Activated CD4-positive, alpha-beta T cell treated with anti-CD3 and anti-CD28 coated beads, Interleukin-2, amount 50 U/mL, for 1 hour (primary cell): ENCODE data around the gene REEP1.
"Not testable (repeated sequence)": the region's sequence is repeated elsewhere in the genome, so short reads cannot be mapped to it uniquely, and the experiment has no call there.

ENCODE experiments used
- DNase-seq: peaks from one replicate; pipeline ENCODE4 v3.0.0-alpha.2; 2020

The REEP1 gene

GRCh38 chr2:86337244-86337835 lies at the start of gene REEP1:
Gene REEP1 (minus strand): TSS chr2:86337626. CDS start chr2:86337510, 116 bp downstream.
- peak; percentile 9 for DNase-seq

DNA sequence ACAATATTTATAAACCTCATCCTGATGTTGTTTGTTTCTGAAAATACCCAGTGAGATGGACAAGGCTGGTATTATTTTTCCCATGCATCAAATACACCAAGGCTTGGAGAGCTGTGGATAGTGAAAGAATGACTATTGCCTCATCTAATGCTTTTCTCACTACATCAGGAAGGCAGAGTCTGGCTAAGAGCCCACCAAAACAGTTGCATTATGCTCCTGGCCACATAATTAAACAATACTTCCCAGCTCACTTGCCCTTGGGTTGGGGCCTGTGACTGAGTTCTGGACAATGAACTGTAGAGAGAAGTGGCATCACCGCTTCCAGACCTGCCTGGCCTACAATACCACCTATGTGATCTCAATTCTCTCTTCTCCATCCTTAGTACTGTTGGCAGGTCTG lies 46.4 kb upstream of the REEP1 start:
- no peak for DNase-seq

DNA sequence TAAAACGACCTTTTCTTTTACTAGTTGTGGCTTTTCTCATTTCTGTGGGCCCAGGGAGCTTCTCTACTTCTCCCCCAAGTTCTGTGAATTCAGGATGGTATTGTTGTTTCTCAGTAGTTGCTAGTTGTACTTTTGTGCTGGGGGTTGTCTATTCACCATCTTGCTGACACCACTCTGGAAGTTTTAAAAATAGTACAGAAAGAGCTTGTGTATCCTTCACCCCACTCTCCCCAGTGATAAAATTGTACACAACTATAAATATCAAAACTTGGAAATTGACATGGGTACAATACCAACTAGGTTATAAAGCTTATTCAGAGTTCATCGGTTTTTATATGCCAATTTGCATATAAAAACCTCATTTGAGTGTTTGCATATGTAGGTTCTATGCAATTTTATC lies 45.3 kb upstream of the REEP1 start:
- DNase-seq = no peak

GRCh38 chr2:86382108-86382507 lies 44.7 kb upstream of the REEP1 start:
- no peak for DNase-seq

DNA sequence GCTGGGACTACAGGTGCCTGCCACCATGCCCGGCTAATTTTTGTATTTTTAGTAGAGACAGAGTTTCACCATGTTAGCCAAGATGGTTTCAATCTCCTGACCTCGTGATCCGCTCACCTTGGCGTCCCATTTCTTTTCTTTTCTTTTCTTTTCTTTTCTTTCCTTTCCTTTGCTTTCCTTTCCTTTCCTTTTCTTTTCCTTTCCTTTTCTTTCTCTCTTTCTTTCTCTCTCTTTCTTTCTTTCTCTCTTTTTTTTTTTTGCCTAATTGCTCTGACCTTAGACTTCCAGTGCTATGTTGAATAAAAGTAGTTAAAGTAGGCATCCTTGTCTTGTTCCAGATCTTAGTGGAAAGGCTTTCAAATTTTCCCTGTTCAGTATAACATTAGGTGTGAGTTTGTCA lies 41.0 kb upstream of the REEP1 start:
- DNase-seq = no peak

- DNase-seq = no peak
Observed at GRCh38 chr2:86375623-86376022, 38.2 kb upstream of the REEP1 start.

DNA sequence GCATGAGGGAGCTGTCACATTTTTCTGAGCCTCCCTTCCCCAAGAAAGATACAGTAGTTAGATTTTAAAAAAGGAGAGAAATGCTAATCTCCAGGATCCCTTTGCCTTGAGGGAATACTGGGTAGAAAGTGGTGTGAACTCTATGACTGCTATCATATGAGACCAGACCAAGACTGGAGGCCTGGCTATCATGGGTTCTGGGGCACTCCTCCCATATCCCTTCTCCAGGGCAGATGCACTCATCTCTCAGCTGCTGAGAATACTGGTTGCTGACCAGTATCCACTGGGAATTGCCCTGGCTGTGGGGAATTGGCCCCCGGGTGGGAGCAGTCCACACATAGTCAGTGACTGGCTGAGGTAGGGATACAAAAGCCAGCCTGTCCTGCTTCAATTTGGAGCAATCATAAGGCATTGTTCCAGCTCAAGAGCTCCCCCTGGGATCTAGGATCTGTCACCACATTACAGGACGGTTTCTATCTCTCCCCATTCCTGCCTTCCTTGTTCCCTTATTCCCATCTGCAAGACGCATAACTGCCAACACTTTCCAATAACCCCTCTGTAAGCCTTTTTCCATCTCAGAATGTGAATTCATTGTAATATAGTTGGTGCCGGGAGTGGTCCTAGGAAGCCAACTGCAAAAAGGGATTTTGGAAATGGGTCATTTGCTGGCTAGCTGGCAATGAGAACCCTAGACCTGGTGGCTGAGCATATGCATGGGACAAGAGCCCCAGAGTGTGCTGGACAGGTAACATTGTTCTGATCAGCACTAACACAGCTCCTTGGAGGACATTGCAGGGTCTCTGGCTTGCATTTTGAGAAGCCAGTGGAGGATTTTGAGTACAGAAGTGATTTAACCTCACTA lies 35.4 kb upstream of the REEP1 start:
- no peak for DNase-seq

DNA sequence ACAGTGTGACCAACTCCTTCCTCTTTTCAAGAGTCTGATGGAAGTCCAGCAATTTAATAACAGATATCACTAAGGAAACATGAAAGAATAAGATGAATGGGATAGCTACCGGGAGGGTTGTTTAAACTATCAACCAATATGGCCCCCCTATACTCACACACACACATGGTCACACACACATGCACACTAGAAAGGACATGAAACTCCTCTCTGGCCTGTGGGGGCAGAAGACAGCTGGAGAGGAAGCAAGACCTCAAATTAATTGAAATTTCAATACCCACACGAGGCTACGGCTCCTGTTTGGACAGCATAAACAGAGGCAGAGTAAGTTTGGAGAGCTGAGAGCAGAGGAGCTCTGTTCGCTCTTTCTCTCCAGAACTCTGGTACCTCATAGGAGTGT lies 34.7 kb upstream of the REEP1 start:
- DNase-seq = no peak

- DNase-seq = no peak
Observed at GRCh38 chr2:86371527-86371926, 34.1 kb upstream of the REEP1 start.

- no peak for DNase-seq
Observed at GRCh38 chr2:86370579-86370978, 33.2 kb upstream of the REEP1 start.

GRCh38 chr2:86368161-86368824 lies 30.9 kb upstream of the REEP1 start:
- DNase-seq = peak; percentile 28

DNA sequence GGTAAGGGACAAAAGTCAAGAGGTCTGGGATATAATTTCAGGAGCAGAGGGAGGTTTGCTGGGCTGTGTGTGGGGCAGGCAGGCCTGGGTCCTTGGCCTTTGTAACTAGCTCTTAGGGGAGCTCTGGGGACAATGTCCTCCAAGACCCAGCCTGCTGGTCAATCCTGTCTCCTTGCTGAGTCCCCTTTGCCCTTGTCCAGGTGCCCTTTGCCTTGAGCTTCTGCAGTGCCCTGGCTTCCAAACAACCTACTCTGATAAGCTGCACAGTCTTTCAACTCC lies 30.0 kb upstream of the REEP1 start:
- DNase-seq = no peak

- DNase-seq = no peak
Observed at GRCh38 chr2:86366651-86367498, 29.4 kb upstream of the REEP1 start.

DNA sequence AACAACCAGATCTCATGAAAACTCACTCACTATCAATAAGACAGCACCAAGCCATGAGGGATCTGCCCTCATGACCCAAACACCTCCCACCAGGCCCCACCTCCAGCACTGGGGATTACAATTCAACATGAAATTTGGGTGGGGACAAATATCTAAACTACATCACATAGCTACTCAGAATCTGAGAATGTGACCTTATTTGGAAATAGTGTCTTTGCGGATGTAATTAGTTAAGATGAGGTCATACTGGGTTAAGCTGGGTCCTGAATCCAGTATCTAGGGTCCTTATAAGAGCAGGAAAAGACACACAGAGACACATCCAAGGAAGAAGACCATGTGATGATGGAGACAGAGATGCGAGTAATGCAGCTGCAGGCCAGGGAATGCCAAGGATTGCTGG lies 27.5 kb upstream of the REEP1 start:
- DNase-seq = no peak

DNA sequence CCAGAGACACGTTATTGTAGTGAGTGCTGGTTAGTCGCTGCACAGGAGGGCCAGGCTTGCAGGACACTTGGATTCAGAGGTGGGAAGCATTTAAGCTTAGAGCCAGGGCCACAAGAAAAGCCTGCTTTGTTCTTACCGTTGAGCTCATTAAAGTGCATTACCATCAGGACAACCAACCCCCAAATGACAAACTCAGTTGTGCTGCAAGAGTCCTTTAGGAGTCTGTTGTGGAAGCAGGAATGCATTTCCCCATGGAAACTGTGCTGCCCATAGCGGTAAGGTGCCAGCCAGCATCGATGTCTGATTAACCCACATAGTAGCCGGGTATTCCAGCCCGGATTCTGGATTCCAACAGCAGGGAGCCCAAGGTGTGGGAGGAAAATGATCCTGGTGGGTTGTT lies 23.4 kb upstream of the REEP1 start:
- DNase-seq = no peak

GRCh38 chr2:86358957-86359356 lies 21.5 kb upstream of the REEP1 start:
- no peak for DNase-seq

GRCh38 chr2:86357392-86357963 lies 20.1 kb upstream of the REEP1 start:
- DNase-seq = no peak

GRCh38 chr2:86352727-86353221 lies 15.3 kb upstream of the REEP1 start:
- DNase-seq = no peak

- DNase-seq = no peak
Observed at GRCh38 chr2:86352137-86352726, 14.8 kb upstream of the REEP1 start.

DNA sequence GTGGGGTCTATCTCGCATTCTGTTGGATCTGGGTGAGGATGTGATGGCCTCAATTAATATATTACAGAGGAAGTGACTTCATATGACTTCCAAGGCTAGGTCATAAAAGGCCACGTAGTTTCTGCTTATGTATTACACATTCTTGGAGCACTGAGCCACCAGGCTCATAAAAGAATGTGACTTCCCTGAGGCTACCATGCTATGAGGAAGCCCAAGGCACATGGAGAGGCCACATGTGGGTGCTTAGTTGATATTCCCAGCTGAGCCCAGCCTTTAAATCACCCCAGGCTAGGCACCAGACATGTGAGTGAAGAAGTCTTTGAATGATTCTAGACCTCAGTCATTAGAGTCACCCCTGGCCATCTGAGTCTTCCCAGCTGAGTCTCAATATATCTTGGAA lies 13.3 kb upstream of the REEP1 start:
- no peak for DNase-seq

DNA sequence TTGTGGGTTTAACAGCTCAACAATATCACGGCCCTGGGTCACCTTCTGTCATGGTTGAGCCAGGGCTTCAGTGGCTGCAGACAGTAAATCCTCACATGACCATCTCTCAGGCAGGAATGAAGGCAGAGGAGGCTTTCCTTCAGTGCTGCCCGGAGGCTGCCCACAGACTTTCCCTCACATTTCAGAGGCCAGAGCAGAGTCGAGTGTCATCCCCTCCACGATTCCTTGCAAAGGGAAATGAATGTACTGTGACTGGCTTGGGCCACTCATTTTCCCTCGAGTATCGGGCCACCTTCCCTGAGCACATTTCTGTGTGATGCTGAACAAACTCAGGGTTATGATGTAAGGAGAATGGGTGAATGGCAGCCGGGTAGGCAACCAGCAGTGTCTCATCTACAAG lies 10.0 kb upstream of the REEP1 start:
- DNase-seq = no peak

DNA sequence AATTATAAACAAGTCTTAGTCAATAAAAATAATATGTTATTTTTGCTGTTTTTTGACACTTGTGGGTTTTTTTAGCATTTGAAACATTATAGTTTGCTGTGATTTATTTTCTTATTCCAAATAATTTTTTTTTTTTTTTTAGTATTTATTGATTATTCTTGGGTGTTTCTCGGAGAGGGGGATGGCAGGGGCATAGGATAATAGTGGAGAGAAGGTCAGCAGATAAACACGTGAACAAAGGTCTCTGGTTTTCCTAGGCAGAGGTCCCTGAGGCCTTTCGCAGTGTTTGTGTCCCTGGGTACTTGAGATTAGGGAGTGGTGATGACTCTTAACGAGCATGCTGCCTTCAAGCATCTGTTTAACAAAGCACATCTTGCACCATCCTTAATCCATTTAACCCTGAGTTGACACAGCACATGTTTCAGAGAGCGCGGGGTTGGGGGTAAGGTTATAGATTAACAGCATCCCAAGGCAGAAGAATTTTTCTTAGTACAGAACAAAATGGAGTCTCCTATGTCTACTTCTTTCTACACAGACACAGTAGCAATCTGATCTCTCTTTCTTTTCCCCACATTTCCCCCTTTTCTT lies 8.5 kb upstream of the REEP1 start:
- DNase-seq = not testable (repeated sequence)
